OCI-LY3 (cell line): ENCODE data around the gene STRIT1.

ENCODE experiments used
- H2AFZ ChIP-seq: fragments of 200-600, 300-600 bp; shearing (Covaris generic); 2 replicates; pipeline ENCODE4 v1.6.0; 2014; ENCODE audit warnings: antibody characterized with exemption, low read depth, low read length
- H3K27ac ChIP-seq: fragments of 200-600, 300-600 bp; sonication (generic); 2 replicates; pipeline ENCODE4 v1.5.1; 2014; ENCODE audit warnings: mild to moderate bottlenecking, low read length, moderate library complexity, mixed read lengths
- H3K27me3 ChIP-seq: fragments of 200-600, 300-600 bp; sonication (generic); 2 replicates; pipeline ENCODE4 v1.6.1; 2014; ENCODE audit warnings: low read depth, low read length, mixed read lengths
- H3K36me3 ChIP-seq: fragments of 200-600, 300-600 bp; sonication (generic); replicated peaks from 2 replicates; pipeline ENCODE3; 2014; ENCODE audit warnings: low read depth, low read length, mixed read lengths
- H3K4me1 ChIP-seq: fragments of 300-600, 200-600 bp; sonication (generic); 2 replicates; pipeline ENCODE4 v1.6.1; 2014; ENCODE audit warnings: low read length, mixed read lengths
- H3K4me2 ChIP-seq: fragments of 200-600, 300-600 bp; sonication (generic); 2 replicates; pipeline ENCODE4 v1.6.1; 2014; ENCODE audit warnings: low read length, mixed read lengths
- H3K4me3 ChIP-seq: fragments of 300-600, 200-600 bp; sonication (generic); 2 replicates; pipeline ENCODE4 v1.5.1; 2014; ENCODE audit warnings: antibody characterized with exemption, mild to moderate bottlenecking, low read length, moderate library complexity
- H3K79me2 ChIP-seq: fragments of 300-600, 200-600 bp; shearing (Covaris generic); 2 replicates; pipeline ENCODE4 v1.6.1; 2014; ENCODE audit warnings: mild to moderate bottlenecking, low read length, mixed read lengths
- H3K9ac ChIP-seq: fragments of 300-600, 200-600 bp; shearing (Covaris generic); 2 replicates; pipeline ENCODE4 v1.6.0; 2014; ENCODE audit warnings: mild to moderate bottlenecking, low read length, moderate library complexity
- H3K9me3 ChIP-seq: fragments of 200-600, 300-600 bp; shearing (Covaris generic); 2 replicates; pipeline ENCODE4 v1.6.1; 2014; ENCODE audit warnings: low read length, mixed read lengths; ENCODE audit not compliant: insufficient read depth
- H4K20me1 ChIP-seq: fragments of 200-600, 300-600 bp; sonication (generic); 2 replicates; pipeline ENCODE4 v1.6.1; 2016; ENCODE audit warnings: low read length, mixed read lengths; ENCODE audit not compliant: insufficient read depth
- EZH2phosphoT487 ChIP-seq: fragments of 200-600 bp; shearing (Covaris generic); IDR thresholded peaks from 2 replicates; pipeline ENCODE4 v1.6.1; 2018; ENCODE audit warnings: antibody characterized with exemption, mixed run types, low read depth
- TF ChIP-seq, protein P1 (sequence below): fragments of 200-600, 300-600 bp; sonication (generic); IDR thresholded peaks from 2 replicates; pipeline ENCODE4 v1.5.1; 2014; ENCODE audit warnings: antibody characterized with exemption, low read length, low read depth

The STRIT1 gene

DNA sequence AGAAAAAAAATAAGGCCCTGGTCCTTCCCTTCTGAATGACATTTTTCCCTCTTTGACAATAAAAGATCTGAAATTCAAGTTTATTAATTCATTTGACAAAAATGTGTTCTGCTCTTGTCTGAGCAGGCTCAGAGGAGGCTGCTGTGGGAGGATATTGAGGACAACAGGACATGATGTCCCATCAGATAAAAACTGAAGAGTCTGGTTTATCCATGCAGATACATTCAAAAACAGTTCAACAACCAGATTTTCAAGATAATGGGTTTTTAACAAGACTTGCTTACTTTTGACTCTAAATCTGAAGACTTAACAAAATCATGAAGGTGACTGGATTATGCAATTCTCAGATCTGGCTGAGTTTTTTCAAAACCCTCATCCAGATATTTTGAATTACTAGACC, 36.9 kb upstream of the STRIT1 start:
- Histone ChIP-seq H3K27me3 (no peaks in the 10 kb centered on the region), H3K4me3 (no peak overlapping the region), H4K20me1 (no peaks in the 10 kb centered on the region), H3K4me2 (no peak overlapping the region), H3K9me3 (no peaks in the 10 kb centered on the region), H3K9ac (no peak overlapping the region), H3K27ac (no peak overlapping the region), H3K79me2 (no peaks in the 10 kb centered on the region), H3K4me1 (peaks cover 6% of the 10 kb centered on the region; the same call in 1 of the 2 replicates), H2AFZ (no peak overlapping the region), H3K36me3 (no peaks in the 10 kb centered on the region)
- TF ChIP-seq, protein P1, sequence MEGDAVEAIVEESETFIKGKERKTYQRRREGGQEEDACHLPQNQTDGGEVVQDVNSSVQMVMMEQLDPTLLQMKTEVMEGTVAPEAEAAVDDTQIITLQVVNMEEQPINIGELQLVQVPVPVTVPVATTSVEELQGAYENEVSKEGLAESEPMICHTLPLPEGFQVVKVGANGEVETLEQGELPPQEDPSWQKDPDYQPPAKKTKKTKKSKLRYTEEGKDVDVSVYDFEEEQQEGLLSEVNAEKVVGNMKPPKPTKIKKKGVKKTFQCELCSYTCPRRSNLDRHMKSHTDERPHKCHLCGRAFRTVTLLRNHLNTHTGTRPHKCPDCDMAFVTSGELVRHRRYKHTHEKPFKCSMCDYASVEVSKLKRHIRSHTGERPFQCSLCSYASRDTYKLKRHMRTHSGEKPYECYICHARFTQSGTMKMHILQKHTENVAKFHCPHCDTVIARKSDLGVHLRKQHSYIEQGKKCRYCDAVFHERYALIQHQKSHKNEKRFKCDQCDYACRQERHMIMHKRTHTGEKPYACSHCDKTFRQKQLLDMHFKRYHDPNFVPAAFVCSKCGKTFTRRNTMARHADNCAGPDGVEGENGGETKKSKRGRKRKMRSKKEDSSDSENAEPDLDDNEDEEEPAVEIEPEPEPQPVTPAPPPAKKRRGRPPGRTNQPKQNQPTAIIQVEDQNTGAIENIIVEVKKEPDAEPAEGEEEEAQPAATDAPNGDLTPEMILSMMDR: no peak
- TF ChIP-seq EZH2phosphoT487: no peak

DNA sequence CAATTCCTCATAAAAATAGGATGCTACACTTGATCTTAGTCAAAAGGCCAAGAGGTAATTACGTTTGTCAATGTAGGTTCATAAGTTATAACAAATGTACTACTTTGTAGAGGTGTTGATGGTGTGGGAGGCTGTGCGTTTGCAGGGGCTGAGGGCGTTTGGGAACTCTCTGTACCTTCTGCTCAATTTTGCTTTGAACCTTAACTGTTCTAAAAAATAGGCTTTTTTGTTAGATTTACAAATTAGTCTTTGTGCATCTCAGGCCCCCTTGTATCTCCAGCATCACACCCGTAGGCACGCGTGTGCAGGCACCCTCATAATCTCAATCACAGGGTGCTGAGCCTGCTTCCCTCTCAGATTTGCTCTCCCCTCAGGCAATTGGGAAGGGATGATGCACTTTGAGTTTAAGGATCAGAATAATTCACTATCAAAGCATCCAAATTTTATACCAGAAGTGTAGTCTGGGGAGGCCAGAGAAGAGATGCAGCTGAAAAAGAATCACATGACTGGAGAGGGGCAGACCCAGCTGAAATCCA, 36.1 kb upstream of the STRIT1 start:
- no peak overlapping the region for H3K4me2 ChIP-seq
- no peak overlapping the region for H3K27ac ChIP-seq
- no peaks in the 10 kb centered on the region for H3K36me3 ChIP-seq
- H3K4me1 ChIP-seq: peaks cover 8% of the 10 kb centered on the region; the same call in 1 of the 2 replicates
- no peak overlapping the region for H3K9ac ChIP-seq
- TF ChIP-seq, protein P1: no peak
- no peak for TF ChIP-seq EZH2phosphoT487
- no peak overlapping the region for H3K4me3 ChIP-seq
- no peaks in the 10 kb centered on the region for H4K20me1 ChIP-seq
- no peak overlapping the region for H2AFZ ChIP-seq
- H3K9me3 ChIP-seq: no peaks in the 10 kb centered on the region
- no peaks in the 10 kb centered on the region for H3K27me3 ChIP-seq
- H3K79me2 ChIP-seq: no peaks in the 10 kb centered on the region

DNA sequence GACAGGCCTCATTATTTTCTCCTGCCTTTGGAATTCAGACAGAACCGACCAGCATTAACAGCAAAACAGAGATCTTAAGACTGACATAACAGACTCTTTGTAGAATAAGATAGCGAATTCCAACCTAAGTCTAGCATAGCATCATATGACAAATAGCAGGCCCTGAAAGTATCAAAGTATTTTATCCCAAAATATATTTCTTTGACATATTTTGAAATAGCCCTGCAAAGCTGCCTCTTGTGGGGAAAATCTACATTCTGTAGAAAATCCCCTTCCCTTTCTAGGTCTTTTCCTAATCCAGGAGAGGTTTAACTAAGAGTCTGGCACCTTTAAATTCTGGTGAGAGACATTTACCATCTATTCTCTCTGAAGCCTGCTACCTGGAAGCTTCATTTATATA, 34.4 kb upstream of the STRIT1 start:
- H2AFZ ChIP-seq: no peak overlapping the region
- TF ChIP-seq EZH2phosphoT487: no peak
- TF ChIP-seq, protein P1: no peak

DNA sequence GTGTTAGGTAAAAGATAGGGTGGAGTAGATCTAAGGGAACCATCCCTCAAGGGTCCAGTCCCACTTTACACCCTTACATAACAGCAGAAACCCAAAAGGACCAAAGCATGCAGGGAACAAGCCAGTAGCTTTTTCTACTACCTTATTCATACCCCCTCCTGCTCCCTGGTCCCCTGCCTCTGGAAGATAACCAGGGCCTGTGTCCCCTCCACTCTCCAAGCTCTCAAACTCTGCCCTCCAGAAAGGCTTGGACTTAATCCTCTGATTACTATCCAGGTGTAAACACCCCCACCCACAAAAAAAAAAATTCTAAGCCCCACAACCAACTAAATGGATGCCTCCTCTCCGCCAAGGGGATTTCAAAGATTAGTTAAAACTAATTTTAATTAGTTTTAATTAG, 33.9 kb upstream of the STRIT1 start:
- no peaks in the 10 kb centered on the region for H3K36me3 ChIP-seq
- no peaks in the 10 kb centered on the region for H3K27me3 ChIP-seq
- no peaks in the 10 kb centered on the region for H4K20me1 ChIP-seq
- no peaks in the 10 kb centered on the region for H3K9me3 ChIP-seq
- no peak for TF ChIP-seq EZH2phosphoT487
- TF ChIP-seq, protein P1: no peak
- no peak overlapping the region for H3K27ac ChIP-seq
- H3K4me1 ChIP-seq: peaks cover 8% of the 10 kb centered on the region; the same call in 1 of the 2 replicates
- no peak overlapping the region for H3K4me2 ChIP-seq
- H2AFZ ChIP-seq: no peak overlapping the region
- no peak overlapping the region for H3K4me3 ChIP-seq
- H3K9ac ChIP-seq: no peak overlapping the region
- H3K79me2 ChIP-seq: no peaks in the 10 kb centered on the region

More for the DNA sequence above, 34.4 kb upstream of the STRIT1 start:
- peaks cover 8% of the 10 kb centered on the region; the same call in 1 of the 2 replicates for H3K4me1 ChIP-seq
- no peak overlapping the region for H3K27ac ChIP-seq
- no peaks in the 10 kb centered on the region for H3K9me3 ChIP-seq
- H3K4me2 ChIP-seq: no peak overlapping the region
- H3K79me2 ChIP-seq: no peaks in the 10 kb centered on the region
- H4K20me1 ChIP-seq: no peaks in the 10 kb centered on the region
- H3K27me3 ChIP-seq: no peaks in the 10 kb centered on the region
- no peak overlapping the region for H3K9ac ChIP-seq
- H3K36me3 ChIP-seq: no peaks in the 10 kb centered on the region
- H3K4me3 ChIP-seq: no peak overlapping the region
